ENCODE measurements around the gene GLRA1. TPM values are rescaled to one million over a fixed set of nuclear protein-coding genes. Genes with fewer than 3 reads are reported as not detected.

Gene GLRA1
- total RNA-seq: not detected

GRCh38 chr5:151924564-151925301, at the start of gene GLRA1:
Gene GLRA1 (minus strand): TSS chr5:151924851. CDS start chr5:151924549, 302 bp downstream.
- H3K36me3 ChIP-seq: no peaks in the 10 kb centered on the region
- DNase-seq (ENCODE audit: low spot score in 2 of 2): no peak
- no peak within 1 kb of the TSS for H3K27ac ChIP-seq
- H3K9me3 ChIP-seq: peaks cover 5% of the 10 kb centered on the region
- no peak within 1 kb of the TSS for H3K4me3 ChIP-seq
- 7% methylated on average over 44 of the region's 44 CpGs for WGBS
- no peaks in the 10 kb centered on the region for H3K4me1 ChIP-seq
- H3K27me3 ChIP-seq: peaks cover 25% of the 10 kb centered on the region
- TF ChIP-seq CTCF (IDR thresholded peaks at IDR 0.05): no peak
- TF ChIP-seq POLR2AphosphoS5 (IDR thresholded peaks at IDR 0.05): no peak
- TF ChIP-seq EP300 (IDR thresholded peaks at IDR 0.05): no peak
- no peak for TF ChIP-seq POLR2A (IDR thresholded peaks at IDR 0.05)

- H3K36me3 ChIP-seq: no peaks in the 10 kb centered on the region
- H3K27ac ChIP-seq: no peak overlapping the region
- TF ChIP-seq POLR2AphosphoS5 (IDR thresholded peaks at IDR 0.05): no peak
- no peak for TF ChIP-seq EP300 (IDR thresholded peaks at IDR 0.05)
- no peak for TF ChIP-seq CTCF (IDR thresholded peaks at IDR 0.05)
- no peak for TF ChIP-seq POLR2A (IDR thresholded peaks at IDR 0.05)
- no peak for DNase-seq (ENCODE audit: low spot score in 2 of 2)
- H3K27me3 ChIP-seq: no peaks in the 10 kb centered on the region
- no peaks in the 10 kb centered on the region for H3K9me3 ChIP-seq
- H3K4me1 ChIP-seq: no peaks in the 10 kb centered on the region
- H3K4me3 ChIP-seq: no peak overlapping the region
Measured at GRCh38 chr5:151970885-151971284, 46.2 kb upstream of the GLRA1 start.

GRCh38 chr5:151967865-151968264, 43.2 kb upstream of the GLRA1 start:
- no peak for DNase-seq (ENCODE audit: low spot score in 2 of 2)
- H3K27ac ChIP-seq: no peak overlapping the region
- no peaks in the 10 kb centered on the region for H3K27me3 ChIP-seq
- no peak for TF ChIP-seq CTCF (IDR thresholded peaks at IDR 0.05)
- no peak for TF ChIP-seq POLR2A (IDR thresholded peaks at IDR 0.05)
- TF ChIP-seq POLR2AphosphoS5 (IDR thresholded peaks at IDR 0.05): no peak
- TF ChIP-seq EP300 (IDR thresholded peaks at IDR 0.05): no peak
- H3K9me3 ChIP-seq: no peaks in the 10 kb centered on the region
- H3K4me3 ChIP-seq: no peak overlapping the region
- 84% methylated on average over 6 of the region's 6 CpGs for WGBS
- H3K36me3 ChIP-seq: no peaks in the 10 kb centered on the region
- H3K4me1 ChIP-seq: no peaks in the 10 kb centered on the region

GRCh38 chr5:151966046-151966445, 41.4 kb upstream of the GLRA1 start:
- Histone ChIP-seq H3K4me1 (no peaks in the 10 kb centered on the region), H3K4me3 (no peak overlapping the region), H3K27me3 (no peaks in the 10 kb centered on the region), H3K36me3 (no peaks in the 10 kb centered on the region), H3K27ac (no peak overlapping the region), H3K9me3 (no peaks in the 10 kb centered on the region)
- TF ChIP-seq CTCF (IDR thresholded peaks at IDR 0.05) (no peak), POLR2AphosphoS5 (IDR thresholded peaks at IDR 0.05) (no peak), POLR2A (IDR thresholded peaks at IDR 0.05) (no peak), EP300 (IDR thresholded peaks at IDR 0.05) (no peak)
- 91% methylated on average over 1 of the region's 1 CpG for WGBS
- DNase-seq (ENCODE audit: low spot score in 2 of 2): no peak

GRCh38 chr5:151964471-151964870, 39.8 kb upstream of the GLRA1 start:
- TF ChIP-seq EP300 (IDR thresholded peaks at IDR 0.05) (no peak), CTCF (IDR thresholded peaks at IDR 0.05) (no peak), POLR2A (IDR thresholded peaks at IDR 0.05) (no peak), POLR2AphosphoS5 (IDR thresholded peaks at IDR 0.05) (no peak)
- Histone ChIP-seq H3K4me3 (no peak overlapping the region), H3K27ac (no peak overlapping the region), H3K4me1 (no peaks in the 10 kb centered on the region), H3K36me3 (no peaks in the 10 kb centered on the region), H3K9me3 (no peaks in the 10 kb centered on the region), H3K27me3 (no peaks in the 10 kb centered on the region)
- DNase-seq (ENCODE audit: low spot score in 2 of 2): no peak
- 82% methylated on average over 4 of the region's 4 CpGs for WGBS
